ENCODE results near the gene DMD. TPM values are rescaled to one million over a fixed set of nuclear protein-coding genes. Genes with fewer than 3 reads are reported as not detected.

Gene DMD
- polyA plus RNA-seq, 12 donors = 53.6 to 134 (median 95.6) TPM; not detected in 1

- DNase-seq = no peak
These were observed 1856.0 kb downstream of the DMD start for GRCh38 chrX:31355206-31355955.

GRCh38 chrX:31353095-31353494, 1858.3 kb downstream of the DMD start:
- DNase-seq = no peak

- DNase-seq = no peak
These were observed 1860.6 kb downstream of the DMD start for GRCh38 chrX:31350808-31351074.

GRCh38 chrX:31349515-31349914, 1861.8 kb downstream of the DMD start:
- no peak for DNase-seq

- DNase-seq = no peak
These were observed 1870.8 kb downstream of the DMD start for GRCh38 chrX:31340587-31340986.

GRCh38 chrX:31338991-31339350, 1872.4 kb downstream of the DMD start:
- DNase-seq = no peak

- no peak for DNase-seq
These were observed 1874.0 kb downstream of the DMD start for GRCh38 chrX:31337332-31337731.

GRCh38 chrX:31336419-31336818, 1874.9 kb downstream of the DMD start:
- no peak for DNase-seq

GRCh38 chrX:31334997-31335396, 1876.4 kb downstream of the DMD start:
- no peak for DNase-seq

- no peak for DNase-seq
These were observed 1878.1 kb downstream of the DMD start for GRCh38 chrX:31333165-31333831.

- DNase-seq = no peak
These were observed 1879.4 kb downstream of the DMD start for GRCh38 chrX:31331928-31332327.

GRCh38 chrX:31331015-31331414, 1880.3 kb downstream of the DMD start:
- DNase-seq = no peak

- DNase-seq = no peak
These were observed 1882.1 kb downstream of the DMD start for GRCh38 chrX:31329298-31329697.

- no peak for DNase-seq
These were observed 1887.7 kb downstream of the DMD start for GRCh38 chrX:31323658-31324057.

GRCh38 chrX:31320740-31321139, 1890.6 kb downstream of the DMD start:
- no peak for DNase-seq

- DNase-seq = no peak
These were observed 1891.8 kb downstream of the DMD start for GRCh38 chrX:31319586-31319985.

- DNase-seq = no peak
These were observed 1892.5 kb downstream of the DMD start for GRCh38 chrX:31318866-31319265.

- no peak for DNase-seq
These were observed 1894.9 kb downstream of the DMD start for GRCh38 chrX:31316340-31316991.

GRCh38 chrX:31314921-31315320, 1896.4 kb downstream of the DMD start:
- no peak for DNase-seq

GRCh38 chrX:31307952-31308351, 1903.4 kb downstream of the DMD start:
- no peak for DNase-seq

- DNase-seq = no peak
These were observed 1908.7 kb downstream of the DMD start for GRCh38 chrX:31302573-31303075.

- DNase-seq = no peak
These were observed 1909.4 kb downstream of the DMD start for GRCh38 chrX:31301941-31302340.

- no peak for DNase-seq
These were observed 1910.1 kb downstream of the DMD start for GRCh38 chrX:31301203-31301602.

All from muscle of arm (tissue), 12 donors.